Lower lobe of right lung (tissue), 2 donors: ENCODE results near the gene MTURN. TPM values are rescaled to one million over a fixed set of nuclear protein-coding genes. Genes with fewer than 3 reads are reported as not detected.
A peak's percentile ranks its signal among the peaks of the same experiment; 100 is the strongest.

Experiments
- ATAC-seq, 2 donors: fragments of 200-7000 bp; cut with Tn5 transposase; one replicate each; pipeline ENCODE4 v1.9.1; 2020 to 2022; ENCODE audit warnings: mild to moderate bottlenecking in 2 of 2, moderate library complexity in 2 of 2
- DNase-seq: peaks from one replicate; pipeline ENCODE4 v3.0.0-alpha.2; 2020
- H3K27ac ChIP-seq: fragments of 200-600 bp; one replicate; pipeline ENCODE4 v1.8.0; 2022
- H3K27me3 ChIP-seq: fragments of 200-600 bp; one replicate; pipeline ENCODE4 v1.8.0; 2022; ENCODE audit warnings: low read depth
- H3K36me3 ChIP-seq: fragments of 200-600 bp; one replicate; pipeline ENCODE4 v1.8.0; 2022; ENCODE audit warnings: mild to moderate bottlenecking
- H3K4me1 ChIP-seq: fragments of 200-600 bp; one replicate; pipeline ENCODE4 v1.8.0; 2022
- H3K4me3 ChIP-seq: fragments of 200-600 bp; one replicate; pipeline ENCODE4 v1.8.0; 2022; ENCODE audit warnings: mild to moderate bottlenecking
- H3K9me3 ChIP-seq: fragments of 200-600 bp; one replicate; pipeline ENCODE4 v1.8.0; 2022
- intact Hi-C: fragments of 100-400 bp; cut with DNase I; formaldehyde crosslinking; loops from one replicate; pipeline ENCODE4 v1.11.0; 2022
- total RNA-seq: library from RNA; stranded (reverse); fragmentation: NEBNext Ultra II Directional; extraction: Animal tissue kit (Norgen Biotek cat#: 25700); gene quantifications from one replicate; pipeline ENCODE4 v1.2.1, GENCODE V29; 2021
- TF ChIP-seq, protein P1 (sequence below): fragments of 200-600 bp; IDR thresholded peaks from one replicate; pipeline ENCODE4 v1.8.0; 2022; ENCODE audit warnings: antibody characterized with exemption, mild to moderate bottlenecking
- donor health status: DM: no; HTN: yes; CAD: no; lungs with severe emphysema.

The MTURN gene
- total RNA-seq, 1 donor from 2014 or later, result 39.4 TPM

- DNase-seq, result no peak
- intact Hi-C loops, result no loop called here
Measured at GRCh38 chr7:30117896-30118295, 16.9 kb upstream of the MTURN start.

DNA sequence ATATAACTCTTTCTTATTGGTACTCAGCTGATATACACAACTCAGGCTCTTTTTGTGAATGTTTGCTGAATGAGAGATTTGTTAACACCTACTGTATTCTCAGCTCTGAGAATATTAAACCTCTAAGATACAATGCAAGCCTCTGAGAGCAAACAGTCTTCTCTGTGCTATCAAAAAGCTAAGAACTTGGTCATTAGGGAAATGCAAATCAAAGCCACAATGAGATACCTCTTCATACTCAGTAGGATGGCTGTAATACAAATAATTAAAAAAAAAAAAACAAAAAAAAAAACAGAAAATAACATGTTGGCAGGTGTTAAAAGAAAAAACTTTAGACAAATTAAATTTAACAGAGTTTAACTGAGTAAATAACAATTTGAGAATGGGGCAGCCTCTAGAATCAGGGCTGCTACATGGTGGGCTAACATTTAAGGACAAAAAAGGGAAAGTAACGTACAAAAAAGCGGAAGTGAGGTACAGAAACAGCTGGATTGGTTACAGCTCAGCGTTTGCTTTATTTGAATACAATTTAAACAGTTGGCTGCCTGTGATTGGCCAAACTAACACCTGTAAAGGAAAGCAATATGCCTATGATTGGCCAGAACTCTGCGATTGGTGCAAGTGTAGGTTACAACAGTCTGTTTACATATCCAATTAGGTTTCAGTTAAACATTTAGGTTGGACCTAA is 14.8 kb upstream of the MTURN start:
- Histone ChIP-seq H3K27ac (no peak overlapping the region), H3K4me1 (no peaks in the 10 kb centered on the region), H3K9me3 (no peaks in the 10 kb centered on the region), H3K4me3 (no peak overlapping the region), H3K36me3 (no peaks in the 10 kb centered on the region), H3K27me3 (no peaks in the 10 kb centered on the region)
- DNase-seq, result no peak
- TF ChIP-seq, protein P1, sequence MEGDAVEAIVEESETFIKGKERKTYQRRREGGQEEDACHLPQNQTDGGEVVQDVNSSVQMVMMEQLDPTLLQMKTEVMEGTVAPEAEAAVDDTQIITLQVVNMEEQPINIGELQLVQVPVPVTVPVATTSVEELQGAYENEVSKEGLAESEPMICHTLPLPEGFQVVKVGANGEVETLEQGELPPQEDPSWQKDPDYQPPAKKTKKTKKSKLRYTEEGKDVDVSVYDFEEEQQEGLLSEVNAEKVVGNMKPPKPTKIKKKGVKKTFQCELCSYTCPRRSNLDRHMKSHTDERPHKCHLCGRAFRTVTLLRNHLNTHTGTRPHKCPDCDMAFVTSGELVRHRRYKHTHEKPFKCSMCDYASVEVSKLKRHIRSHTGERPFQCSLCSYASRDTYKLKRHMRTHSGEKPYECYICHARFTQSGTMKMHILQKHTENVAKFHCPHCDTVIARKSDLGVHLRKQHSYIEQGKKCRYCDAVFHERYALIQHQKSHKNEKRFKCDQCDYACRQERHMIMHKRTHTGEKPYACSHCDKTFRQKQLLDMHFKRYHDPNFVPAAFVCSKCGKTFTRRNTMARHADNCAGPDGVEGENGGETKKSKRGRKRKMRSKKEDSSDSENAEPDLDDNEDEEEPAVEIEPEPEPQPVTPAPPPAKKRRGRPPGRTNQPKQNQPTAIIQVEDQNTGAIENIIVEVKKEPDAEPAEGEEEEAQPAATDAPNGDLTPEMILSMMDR, result no peak
- ATAC-seq, result no peak
- intact Hi-C loops, result no loop called here

More at GRCh38 chr7:30117896-30118295, 16.9 kb upstream of the MTURN start:
- no peak overlapping the region for H3K27ac ChIP-seq
- no peaks in the 10 kb centered on the region for H3K4me1 ChIP-seq
- peaks cover 7% of the 10 kb centered on the region for H3K9me3 ChIP-seq
- H3K4me3 ChIP-seq, result no peak overlapping the region
- TF ChIP-seq, protein P1, result no peak
- H3K36me3 ChIP-seq, result no peaks in the 10 kb centered on the region
- H3K27me3 ChIP-seq, result no peaks in the 10 kb centered on the region
- no peak for ATAC-seq

- ATAC-seq (peak; percentile 18 to 49), DNase-seq (no peak)
- no peaks in the 10 kb centered on the region for H3K9me3 ChIP-seq
- H3K27me3 ChIP-seq, result no peaks in the 10 kb centered on the region
- H3K4me1 ChIP-seq, result peaks cover 31% of the 10 kb centered on the region
- TF ChIP-seq, protein P1, result no peak
- intact Hi-C loops, result no loop called here
- H3K27ac ChIP-seq, result peak overlapping the region; percentile 92
- no peaks in the 10 kb centered on the region for H3K36me3 ChIP-seq
- peak overlapping the region; percentile 92 for H3K4me3 ChIP-seq
Measured at GRCh38 chr7:30133736-30134610, 813 bp upstream of the MTURN start.

- Histone ChIP-seq H3K4me3 (peak overlapping the region; percentile 92), H3K4me1 (peaks cover 42% of the 10 kb centered on the region), H3K27ac (peak overlapping the region; percentile 92), H3K9me3 (no peaks in the 10 kb centered on the region), H3K27me3 (no peaks in the 10 kb centered on the region), H3K36me3 (no peaks in the 10 kb centered on the region)
- peak; percentile 70 to 80 for ATAC-seq
- TF ChIP-seq, protein P1, result no peak
- DNase-seq, result peak; percentile 81
- intact Hi-C loops, result no loop called here
Measured at GRCh38 chr7:30135301-30136116, 723 bp downstream of the MTURN start.

DNA sequence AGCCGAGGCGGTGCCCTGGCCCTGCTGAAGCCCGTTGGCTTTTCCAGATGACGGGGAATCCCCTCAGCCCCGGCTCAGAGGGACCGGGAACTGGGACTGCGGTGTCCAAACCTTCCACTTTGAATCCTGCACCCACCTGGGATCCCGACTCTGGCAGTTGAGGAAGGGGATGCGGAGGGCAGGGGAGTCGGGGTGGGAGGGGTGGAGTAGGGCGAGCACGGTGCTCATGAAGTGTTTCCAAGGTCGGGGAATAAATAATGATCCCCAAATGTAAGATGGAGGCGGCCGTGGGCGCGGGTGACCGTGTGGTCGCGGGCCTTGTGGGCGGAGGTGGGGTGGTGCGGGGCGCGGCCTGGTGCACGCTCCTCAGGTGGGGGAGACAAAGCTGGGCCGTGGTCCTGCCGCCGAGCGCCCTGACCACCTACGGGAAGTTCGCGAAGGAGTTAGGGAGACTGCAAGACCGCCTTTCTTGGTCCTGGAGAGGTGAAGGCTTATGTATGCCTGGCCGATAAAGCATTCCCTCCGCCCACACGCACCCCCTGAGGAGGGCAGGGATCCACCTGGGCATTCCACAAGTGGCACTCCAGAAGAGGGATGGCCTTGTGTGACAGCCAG is 1.4 kb downstream of the MTURN start:
- intact Hi-C loops, result no loop called here
- TF ChIP-seq, protein P1, result no peak
- Histone ChIP-seq H3K4me3 (peak overlapping the region; percentile 92), H3K27ac (peak overlapping the region; percentile 92), H3K9me3 (no peaks in the 10 kb centered on the region), H3K36me3 (no peaks in the 10 kb centered on the region), H3K27me3 (no peaks in the 10 kb centered on the region), H3K4me1 (peaks cover 42% of the 10 kb centered on the region)
- peak; percentile 8 to 37 for ATAC-seq
- DNase-seq, result no peak
